Vagina (tissue), 2 donors: ENCODE results near the gene LAIR2. TPM values are rescaled to one million over a fixed set of nuclear protein-coding genes. Genes with fewer than 3 reads are reported as not detected.

ENCODE experiments used
- DNase-seq, 2 donors: peaks; one replicate each; pipeline ENCODE4 v3.0.0-alpha.2; 2017; ENCODE audit errors: extremely low spot score in 2 of 2
- H3K27ac ChIP-seq: fragments of 200-600 bp; sonication (generic); one replicate; pipeline ENCODE4 v1.5.1; 2019
- H3K27me3 ChIP-seq: fragments of 200-600 bp; sonication (generic); one replicate; pipeline ENCODE4 v1.5.1; 2019
- H3K36me3 ChIP-seq, 2 donors: fragments of 200-600 bp; sonication (generic); one replicate each; pipeline ENCODE4 v1.5.1; 2017 to 2019
- H3K4me1 ChIP-seq: fragments of 200-600 bp; sonication (generic); one replicate; pipeline ENCODE4 v1.5.1; 2019
- H3K4me3 ChIP-seq, 2 donors: fragments of 200-600 bp; sonication (generic); 1 replicate in 1 of 2; 2 replicates in 1 of 2; pipeline ENCODE4 v1.5.1; 2016 to 2019
- H3K9me3 ChIP-seq: fragments of 200-600 bp; sonication (generic); one replicate; pipeline ENCODE4 v1.5.1; 2019
- CTCF ChIP-seq, 3 experiments: fragments of 450-650 bp in 2 of 3; fragments of 200-600 bp in 1 of 3; sonication (generic) in 1 of 3; IDR thresholded peaks; one replicate each; pipeline ENCODE4 v1.5.1; 2017 to 2019; ENCODE audit warnings: antibody characterized with exemption in 3 of 3, mild to moderate bottlenecking in 2 of 3, moderate library complexity in 2 of 3
- POLR2A ChIP-seq, 2 donors: fragments of 450-650 bp; IDR thresholded peaks; one replicate each; pipeline ENCODE4 v1.6.1; 2017; ENCODE audit warnings: antibody characterized with exemption in 2 of 2, mild to moderate bottlenecking in 2 of 2, moderate library complexity in 2 of 2
- POLR2AphosphoS5 ChIP-seq, 2 donors: sonication (generic); formaldehyde crosslinking; IDR thresholded peaks; one replicate each; pipeline ENCODE4 v1.9.0; 2017; ENCODE audit warnings: antibody characterized with exemption in 2 of 2, mild to moderate bottlenecking in 2 of 2, low read depth in 1 of 2; ENCODE audit not compliant: insufficient read depth in 1 of 2
- intact Hi-C: fragments of 100-400 bp; cut with DNase I; formaldehyde crosslinking; loops from one replicate; pipeline ENCODE4 v1.15.1; 2023
- total RNA-seq: library from RNA; depleted of rRNA; stranded (reverse); fragments of >200 nt; gene quantifications from one replicate; pipeline ENCODE4 v1.2.3, GENCODE V29; 2016

LAIR2 gene
- total RNA-seq, 1 donor from 2014 or later: not detected

- H3K27me3 ChIP-seq: no peaks in the 10 kb centered on the region
- H3K36me3 ChIP-seq: peaks cover 0 to 67% of the 10 kb centered on the region in 2 donors
- no peak overlapping the region for H3K27ac ChIP-seq
- H3K4me3 ChIP-seq: no peak overlapping the region
- TF ChIP-seq CTCF (IDR thresholded peaks at IDR 0.05) (no peak), POLR2A (IDR thresholded peaks at IDR 0.05) (no peak), POLR2AphosphoS5 (IDR thresholded peaks at IDR 0.05; ENCODE audit: insufficient read depth in 1 of 2, low read depth in 1 of 2) (no peak)
- intact Hi-C loops: no loop called here
- DNase-seq: no peak
- peaks cover 32% of the 10 kb centered on the region for H3K4me1 ChIP-seq
- no peaks in the 10 kb centered on the region for H3K9me3 ChIP-seq
These were observed 42.2 kb upstream of the LAIR2 start for GRCh38 chr19:54460230-54461005.

DNA sequence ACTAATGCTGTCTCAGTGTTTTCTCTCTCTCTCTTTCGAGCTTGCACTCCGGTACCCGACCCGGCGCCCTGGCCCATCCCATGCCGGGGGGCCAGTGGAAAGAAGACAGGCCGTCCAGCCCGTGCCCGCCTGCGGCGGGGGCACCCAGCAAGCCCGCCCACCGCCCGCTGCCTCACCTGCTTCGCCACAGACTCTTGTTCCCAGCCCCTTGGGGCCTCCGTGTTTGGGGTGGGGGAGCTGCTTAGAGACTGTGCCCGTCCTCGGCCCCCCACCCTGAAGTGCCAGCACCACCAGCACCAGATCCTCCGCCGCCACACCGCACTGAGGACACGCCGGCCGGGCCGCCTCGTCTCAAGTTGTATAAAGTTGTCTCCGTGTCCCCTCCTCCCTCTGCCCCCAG is 41.4 kb upstream of the LAIR2 start:
- H3K27ac ChIP-seq: no peak overlapping the region
- intact Hi-C loops: no loop called here
- TF ChIP-seq CTCF (IDR thresholded peaks at IDR 0.05) (no peak), POLR2AphosphoS5 (IDR thresholded peaks at IDR 0.05; ENCODE audit: insufficient read depth in 1 of 2, low read depth in 1 of 2) (no peak), POLR2A (IDR thresholded peaks at IDR 0.05) (no peak)

GRCh38 chr19:54461613-54462012 is 41.0 kb upstream of the LAIR2 start:
- DNase-seq: no peak
- Histone ChIP-seq H3K4me3 (no peak overlapping the region), H3K36me3 (peaks cover 0 to 55% of the 10 kb centered on the region in 2 donors), H3K27me3 (no peaks in the 10 kb centered on the region), H3K27ac (no peak overlapping the region), H3K9me3 (no peaks in the 10 kb centered on the region), H3K4me1 (peaks cover 32% of the 10 kb centered on the region)
- TF ChIP-seq POLR2A (IDR thresholded peaks at IDR 0.05) (no peak), POLR2AphosphoS5 (IDR thresholded peaks at IDR 0.05; ENCODE audit: insufficient read depth in 1 of 2, low read depth in 1 of 2) (no peak), CTCF (IDR thresholded peaks at IDR 0.05) (no peak)
- intact Hi-C loops: no loop called here

More for the DNA sequence above, 41.4 kb upstream of the LAIR2 start:
- Histone ChIP-seq H3K36me3 (peaks cover 0 to 59% of the 10 kb centered on the region in 2 donors), H3K9me3 (no peaks in the 10 kb centered on the region), H3K4me3 (no peak overlapping the region), H3K27me3 (no peaks in the 10 kb centered on the region), H3K4me1 (peaks cover 32% of the 10 kb centered on the region)
- DNase-seq: no peak

GRCh38 chr19:54462047-54462654 is 40.5 kb upstream of the LAIR2 start:
- Histone ChIP-seq H3K27me3 (no peaks in the 10 kb centered on the region), H3K4me3 (peak overlapping the region; percentile 62 to 64), H3K9me3 (no peaks in the 10 kb centered on the region), H3K4me1 (peaks cover 32% of the 10 kb centered on the region), H3K36me3 (peaks cover 0 to 50% of the 10 kb centered on the region in 2 donors), H3K27ac (peak overlapping the region; percentile 90)
- intact Hi-C loops: no loop called here
- TF ChIP-seq POLR2AphosphoS5 (IDR thresholded peaks at IDR 0.05; ENCODE audit: insufficient read depth in 1 of 2, low read depth in 1 of 2) (no peak), CTCF (IDR thresholded peaks at IDR 0.05) (no peak), POLR2A (IDR thresholded peaks at IDR 0.05) (no peak)
- DNase-seq: no peak
